GM19455 (cell line): ENCODE data around the gene OR2F2.

Experiments
- ATAC-seq: cut with Tn5 transposase; IDR thresholded peaks from one replicate; pipeline ENCODE4 v1.9.1; 2021; ENCODE audit not compliant: unreplicated experiment

The OR2F2 gene

GRCh38 chr7:143975617-143976016 lies 40.6 kb downstream of the OR2F2 start:
- no peak for ATAC-seq

DNA sequence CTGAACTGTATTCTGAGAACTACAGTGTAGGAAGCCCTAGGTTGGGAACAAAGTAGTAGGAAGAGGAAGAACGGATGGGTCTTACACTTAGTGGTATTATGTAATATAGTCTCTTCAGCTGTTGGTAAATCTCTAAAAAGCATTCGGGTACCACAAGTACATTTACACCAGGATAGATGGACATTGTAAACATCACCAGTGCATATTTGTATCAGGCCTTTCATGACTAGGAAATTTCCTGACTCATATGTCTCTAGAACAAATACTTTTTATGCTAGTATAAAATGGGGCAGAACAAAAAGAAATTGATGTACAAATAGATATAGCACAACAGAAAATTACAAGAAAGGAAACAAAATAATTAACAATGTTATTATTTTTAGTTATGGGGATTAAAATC lies 43.6 kb downstream of the OR2F2 start:
- ATAC-seq: no peak

GRCh38 chr7:143979359-143979758 lies 44.3 kb downstream of the OR2F2 start:
- no peak for ATAC-seq

DNA sequence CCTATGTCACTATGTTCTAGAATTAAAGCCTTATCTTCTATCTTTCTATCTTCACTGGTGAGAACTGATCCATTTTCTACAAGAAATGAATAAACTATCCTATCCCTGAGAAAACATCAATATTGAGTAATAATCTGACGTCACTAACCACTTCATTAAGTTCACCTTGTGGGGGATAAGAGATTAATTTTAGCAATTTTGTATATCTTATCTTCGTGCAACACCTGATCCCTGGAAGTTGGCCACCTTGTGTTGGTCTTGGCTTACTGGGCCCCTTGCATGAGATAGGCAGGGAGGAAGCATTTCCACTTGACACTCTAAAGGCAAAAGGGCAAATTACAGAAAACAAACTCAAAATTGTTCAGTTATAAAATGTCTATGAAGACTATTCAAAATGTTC lies 45.0 kb downstream of the OR2F2 start:
- no peak for ATAC-seq

DNA sequence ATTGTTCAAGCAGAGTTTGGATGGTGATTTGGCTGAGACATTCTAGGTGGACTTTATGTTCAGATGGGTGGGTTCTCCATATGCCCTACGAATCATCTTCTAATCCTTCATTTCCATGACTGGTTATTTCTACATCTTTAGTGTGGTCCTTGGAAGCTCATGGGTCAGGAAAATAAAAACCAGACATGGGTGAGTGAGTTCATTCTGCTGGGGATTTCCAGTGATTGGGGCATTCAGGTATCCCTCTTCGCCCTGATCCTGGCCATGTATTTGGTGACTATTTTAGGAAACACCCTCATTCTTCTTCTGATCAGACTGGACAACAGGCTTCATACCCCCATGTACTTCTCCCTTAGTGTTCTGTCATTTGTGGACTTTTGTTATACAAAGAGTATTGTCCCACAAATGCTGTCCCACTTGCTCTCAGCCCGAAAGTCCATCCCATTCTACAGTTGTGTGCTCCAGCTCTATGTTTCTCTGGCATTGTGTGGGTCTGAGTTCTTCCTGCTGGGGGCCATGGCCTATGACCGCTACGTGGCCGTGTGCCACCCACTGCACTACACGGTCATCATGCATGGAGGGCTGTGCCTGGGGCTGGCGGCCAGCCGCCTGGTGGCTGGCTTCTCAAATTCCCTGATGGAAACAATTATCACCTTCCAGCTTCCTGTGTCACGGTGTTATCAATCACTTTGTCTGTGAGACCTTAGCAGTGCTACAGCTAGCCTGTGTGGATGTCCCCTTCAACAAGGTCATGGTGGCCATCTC lies 45.9 kb downstream of the OR2F2 start:
- no peak for ATAC-seq

DNA sequence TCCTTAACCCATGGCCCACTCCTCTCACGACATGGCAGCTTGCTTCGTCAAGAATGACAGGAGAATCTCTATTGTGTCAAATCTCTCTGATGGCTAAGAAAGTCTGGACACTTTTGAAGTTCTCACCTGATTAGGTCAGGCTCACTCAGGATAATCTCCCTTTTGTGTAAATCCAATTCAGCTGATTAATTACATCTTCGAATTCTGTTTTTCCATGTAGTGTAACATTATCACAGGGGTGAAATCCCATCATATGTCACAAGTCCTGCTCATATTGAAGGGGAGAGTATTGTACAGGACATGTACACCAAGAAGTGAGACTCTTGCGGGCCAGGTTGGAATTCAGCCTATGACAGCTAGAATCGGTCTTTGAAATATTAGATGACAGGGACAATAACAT lies 48.9 kb downstream of the OR2F2 start:
- no peak for ATAC-seq
